NCI-H1694 (cell line): Measurements from ENCODE around the gene NFKBIB.
"Not testable (repeated sequence)": the region's sequence is repeated elsewhere in the genome, so short reads cannot be mapped to it uniquely, and the experiment has no call there.

Experiments
- DNase-seq: peaks from one replicate; lab custom pipeline; 2025; lab: John Stamatoyannopoulos, UW

Gene NFKBIB

GRCh38 chr19:38928391-38929001 lies 28.7 kb downstream of the NFKBIB start:
- DNase-seq = no peak

- DNase-seq = peak; percentile 89
Observed at GRCh38 chr19:38929929-38930775, 30.4 kb downstream of the NFKBIB start, which contains the start of gene SARS2. TSS of gene SARS2 (minus strand) at chr19:38930763. CDS start at chr19:38930736, 27 bp downstream.

GRCh38 chr19:38930776-38931520 lies 31.2 kb downstream of the NFKBIB start, which contains the start of gene MRPS12:
TSS of gene MRPS12 (plus strand) at chr19:38930944. CDS start at chr19:38931295, 351 bp downstream.
- DNase-seq = peak; percentile 98

- DNase-seq = no peak
Observed at GRCh38 chr19:38931521-38931793, 31.7 kb downstream of the NFKBIB start.

GRCh38 chr19:38932425-38933179 lies 32.8 kb downstream of the NFKBIB start:
- peak; percentile 18 for DNase-seq

- no peak for DNase-seq
Observed at GRCh38 chr19:38933544-38933943, 33.8 kb downstream of the NFKBIB start.

GRCh38 chr19:38939957-38940356 lies 40.2 kb downstream of the NFKBIB start:
- no peak for DNase-seq

GRCh38 chr19:38941466-38941865 lies 41.7 kb downstream of the NFKBIB start:
- not testable (repeated sequence) for DNase-seq

GRCh38 chr19:38941979-38942378 lies 42.2 kb downstream of the NFKBIB start:
- no peak for DNase-seq

- DNase-seq = no peak
Observed at GRCh38 chr19:38942471-38943181, 42.9 kb downstream of the NFKBIB start.

- no peak for DNase-seq
Observed at GRCh38 chr19:38944981-38945506, 45.3 kb downstream of the NFKBIB start.

- DNase-seq = no peak
Observed at GRCh38 chr19:38945562-38946228, 45.9 kb downstream of the NFKBIB start.

- no peak for DNase-seq
Observed at GRCh38 chr19:38946229-38947010, 46.7 kb downstream of the NFKBIB start.

GRCh38 chr19:38949580-38950367 lies 50.0 kb downstream of the NFKBIB start:
- peak; percentile 17 for DNase-seq

- no peak for DNase-seq
Observed at GRCh38 chr19:38951187-38951586, 51.4 kb downstream of the NFKBIB start.

- DNase-seq = peak; percentile 80
Observed at GRCh38 chr19:38952395-38953165, 52.8 kb downstream of the NFKBIB start.

- no peak for DNase-seq
Observed at GRCh38 chr19:38953677-38954076, 53.9 kb downstream of the NFKBIB start.

- no peak for DNase-seq
Observed at GRCh38 chr19:38956264-38956663, 56.5 kb downstream of the NFKBIB start.
